Fibroblast of upper back skin (primary cell): ENCODE measurements around the gene MAFB.
A peak's percentile ranks its signal among the peaks of the same experiment; 100 is the strongest.
"Not testable (repeated sequence)": the region's sequence is repeated elsewhere in the genome, so short reads cannot be mapped to it uniquely, and the experiment has no call there.

Source experiments
- DNase-seq: peaks from one replicate; pipeline ENCODE4 v3.0.0-alpha.2; 2013

Gene MAFB

DNA sequence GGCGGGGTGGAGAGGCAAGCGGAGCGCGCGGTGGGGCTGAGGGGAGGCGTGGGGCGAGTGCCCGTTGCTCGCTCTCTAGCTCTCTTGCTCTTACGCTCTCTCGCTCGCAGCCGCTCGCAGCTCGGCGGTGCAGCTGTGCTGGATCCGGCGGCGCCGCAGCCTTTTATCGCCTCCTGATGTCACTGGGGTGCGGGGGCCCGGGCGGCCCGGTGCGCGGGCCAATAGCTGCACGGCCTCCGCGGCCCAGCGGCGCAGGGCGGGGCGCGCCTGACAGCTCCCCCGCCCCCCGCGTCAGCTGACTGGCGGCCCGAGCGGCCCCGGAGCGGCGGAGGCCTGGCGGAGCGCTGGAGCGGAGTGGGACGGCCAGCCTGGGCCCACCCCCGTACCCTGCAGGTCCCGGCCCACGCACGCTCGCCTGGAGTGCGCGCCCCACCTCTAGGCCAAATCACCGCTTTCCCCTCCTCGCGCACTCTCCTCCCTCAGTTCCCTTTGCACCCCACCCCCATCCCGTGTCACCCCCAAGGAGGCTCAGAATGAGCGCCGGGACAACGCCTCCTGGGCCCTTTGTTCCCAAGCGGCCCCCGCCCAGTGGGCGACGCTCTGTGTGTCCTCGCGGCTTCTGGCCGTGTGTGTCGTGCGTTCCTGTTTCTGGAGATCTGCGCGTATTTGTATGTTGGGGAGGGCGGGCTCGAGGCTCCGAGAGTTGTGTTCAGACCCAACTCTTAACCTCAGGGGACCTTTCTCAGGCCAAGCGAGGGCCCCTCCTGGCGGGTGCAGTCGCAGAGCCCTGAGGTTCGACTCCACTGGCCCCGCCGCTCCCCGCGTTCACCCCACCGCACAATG is at the start of gene MAFB:
TSS of gene MAFB (minus strand) at position 137 of the 843 bp plus-strand sequence. CDS start 386 bp downstream, outside the sequence.
- peak; percentile 89 for DNase-seq

DNA sequence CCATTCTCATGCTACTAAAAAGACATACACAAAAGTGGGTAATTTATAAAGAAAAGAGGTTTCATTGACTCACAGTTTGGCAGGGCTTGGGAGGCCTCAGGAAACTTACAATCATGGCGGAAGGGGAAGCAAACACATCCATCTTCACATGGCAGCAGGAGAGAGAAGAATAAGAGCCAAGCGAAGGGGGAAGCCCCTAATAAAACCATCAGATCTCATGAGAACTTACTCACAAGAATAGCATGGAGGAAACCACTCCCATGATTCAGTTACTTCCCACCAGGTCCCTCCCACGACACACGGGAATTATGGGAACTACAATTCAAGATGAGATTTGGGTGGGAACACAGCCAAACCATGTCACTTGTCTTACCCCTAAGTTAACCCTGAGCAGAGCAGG is 47.4 kb upstream of the MAFB start:
- DNase-seq: not testable (repeated sequence)

DNA sequence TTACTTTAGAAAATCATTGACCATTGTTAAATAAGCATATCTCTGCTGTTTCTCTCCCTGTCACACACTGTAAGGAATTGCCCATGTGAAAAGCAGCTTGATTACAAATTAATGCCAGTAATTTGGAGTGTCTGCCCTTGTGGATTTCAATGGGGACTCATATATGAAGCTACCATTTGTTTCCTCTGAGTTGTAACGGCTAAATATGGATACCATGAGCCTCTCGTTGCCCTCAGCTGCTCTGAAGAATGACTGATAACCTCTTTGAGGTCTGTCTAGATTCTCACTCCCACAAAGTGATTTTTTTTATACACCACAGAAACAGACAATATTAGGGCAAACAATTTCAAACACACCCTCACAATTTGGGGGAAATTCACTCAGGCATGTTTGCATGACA is 40.0 kb upstream of the MAFB start:
- no peak for DNase-seq

DNA sequence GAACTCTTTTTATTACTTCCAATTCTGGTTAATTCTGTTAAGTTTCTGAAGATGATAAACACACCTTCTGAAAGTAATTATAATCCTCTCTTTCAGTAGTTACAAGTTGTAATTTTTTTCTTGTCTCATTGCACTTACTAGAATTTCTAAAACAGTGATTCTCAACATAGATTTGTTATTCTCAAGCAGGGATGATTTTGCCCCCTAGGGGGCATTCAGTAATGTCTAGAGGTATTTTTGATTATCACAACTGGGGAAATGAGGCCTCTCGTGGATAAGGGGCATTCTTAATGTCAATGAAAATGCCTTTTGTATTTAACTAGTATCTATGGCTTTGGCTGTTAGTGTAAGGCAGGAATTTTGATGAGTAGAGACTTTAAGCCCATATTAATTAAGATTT is 39.4 kb upstream of the MAFB start:
- no peak for DNase-seq

DNA sequence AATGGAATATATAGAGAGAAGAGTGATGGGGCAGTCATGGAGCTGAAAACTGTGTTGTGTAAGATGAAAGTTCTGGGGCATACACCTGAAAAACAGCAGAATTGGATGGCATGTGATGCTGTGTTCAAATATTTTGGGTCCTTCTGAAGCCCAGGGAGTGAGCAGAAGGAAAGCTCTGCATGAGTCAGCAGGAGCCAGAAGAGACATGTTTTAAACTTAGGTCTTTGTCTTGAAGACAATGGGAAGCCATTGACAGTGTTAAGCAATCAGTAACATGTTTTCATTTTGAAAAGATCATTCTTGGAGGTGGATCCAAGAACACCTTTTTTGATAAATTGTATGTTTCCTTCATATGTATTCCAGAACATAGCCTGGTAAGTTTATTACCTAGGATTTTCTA is 38.9 kb upstream of the MAFB start:
- no peak for DNase-seq

DNA sequence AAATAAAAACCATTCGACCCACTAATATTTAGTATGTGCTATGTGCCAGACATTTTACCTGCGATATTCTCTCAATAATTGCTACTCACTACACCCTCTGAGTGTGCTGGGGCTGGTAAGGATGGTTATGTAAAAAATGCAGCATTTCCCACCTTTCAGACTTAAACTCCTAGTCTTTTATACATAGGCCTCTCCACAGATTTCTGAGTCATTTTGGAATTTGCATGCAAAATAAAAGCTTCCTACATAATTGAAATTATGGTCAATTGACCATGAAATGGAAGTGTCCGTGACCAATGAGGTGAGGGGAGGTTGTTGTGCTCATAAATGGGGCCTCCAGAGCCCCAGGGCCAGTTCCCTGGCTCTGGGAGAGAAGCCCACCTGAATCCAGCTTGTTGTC is 37.7 kb upstream of the MAFB start:
- DNase-seq: no peak

- DNase-seq: no peak
Observed at GRCh38 chr20:40724566-40724965, 35.5 kb upstream of the MAFB start.

GRCh38 chr20:40720826-40721225 is 31.8 kb upstream of the MAFB start:
- no peak for DNase-seq

- DNase-seq: no peak
Observed at GRCh38 chr20:40720099-40720498, 31.1 kb upstream of the MAFB start.

DNA sequence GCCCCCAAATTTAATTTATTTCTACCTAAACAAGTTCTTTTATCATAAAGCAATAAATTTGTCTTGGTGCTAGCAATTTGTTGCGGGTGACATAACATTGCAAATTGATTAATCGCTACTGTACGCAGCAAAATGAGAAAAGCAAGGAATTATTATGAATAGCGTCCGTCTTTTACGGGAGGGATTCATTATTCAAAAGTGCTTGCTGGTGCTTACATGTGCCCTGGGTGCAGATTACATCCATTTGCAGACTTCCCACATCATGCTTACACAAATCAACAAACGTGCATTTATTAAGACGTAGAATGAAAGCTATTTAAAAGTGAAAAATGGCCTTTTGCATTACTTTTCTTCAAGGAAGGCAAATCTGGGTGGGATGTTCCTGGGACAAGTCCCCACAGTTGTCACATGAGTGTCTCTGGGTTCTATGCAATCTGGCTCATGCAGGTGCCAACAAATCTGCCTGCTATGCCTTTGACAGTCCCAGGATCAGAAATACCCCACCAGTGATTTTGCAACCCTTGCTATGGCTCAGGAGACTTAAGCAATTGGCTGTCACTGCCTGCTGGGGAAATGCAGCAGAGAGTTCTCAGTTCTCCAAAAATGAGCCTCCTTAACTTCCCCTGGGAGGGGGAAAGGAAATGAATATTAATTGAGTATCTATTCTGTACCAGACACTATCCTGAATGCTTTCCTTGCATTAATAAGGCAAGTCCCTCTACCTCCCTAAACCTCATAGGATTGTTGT is 30.1 kb upstream of the MAFB start:
- no peak for DNase-seq

- DNase-seq: no peak
Observed at GRCh38 chr20:40718214-40718977, 29.4 kb upstream of the MAFB start.

- no peak for DNase-seq
Observed at GRCh38 chr20:40717343-40717865, 28.4 kb upstream of the MAFB start.

- DNase-seq: no peak
Observed at GRCh38 chr20:40715491-40715890, 26.5 kb upstream of the MAFB start.

GRCh38 chr20:40714916-40715315 is 25.9 kb upstream of the MAFB start:
- DNase-seq: no peak

- DNase-seq: no peak
Observed at GRCh38 chr20:40714109-40714508, 25.1 kb upstream of the MAFB start.

DNA sequence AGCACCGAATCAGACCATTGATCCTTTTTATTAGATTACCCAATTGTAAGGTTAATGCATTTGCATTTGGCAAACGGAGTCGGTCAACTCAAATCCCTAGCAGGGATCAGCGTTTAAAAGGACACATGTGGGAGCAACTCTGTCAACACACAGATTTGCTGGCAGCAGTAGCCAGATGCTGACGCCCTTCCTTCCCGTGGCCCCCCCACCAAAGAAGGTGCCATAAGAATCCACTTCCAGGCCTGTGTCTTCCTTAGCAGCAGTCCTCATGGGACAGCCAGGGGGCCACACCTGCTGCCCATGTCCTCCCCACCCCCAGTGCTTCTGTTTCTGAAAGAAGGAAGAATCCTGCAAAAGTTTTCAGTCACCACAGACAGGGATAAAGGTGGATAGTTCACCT is 24.5 kb upstream of the MAFB start:
- no peak for DNase-seq

GRCh38 chr20:40711079-40711478 is 22.0 kb upstream of the MAFB start:
- no peak for DNase-seq

DNA sequence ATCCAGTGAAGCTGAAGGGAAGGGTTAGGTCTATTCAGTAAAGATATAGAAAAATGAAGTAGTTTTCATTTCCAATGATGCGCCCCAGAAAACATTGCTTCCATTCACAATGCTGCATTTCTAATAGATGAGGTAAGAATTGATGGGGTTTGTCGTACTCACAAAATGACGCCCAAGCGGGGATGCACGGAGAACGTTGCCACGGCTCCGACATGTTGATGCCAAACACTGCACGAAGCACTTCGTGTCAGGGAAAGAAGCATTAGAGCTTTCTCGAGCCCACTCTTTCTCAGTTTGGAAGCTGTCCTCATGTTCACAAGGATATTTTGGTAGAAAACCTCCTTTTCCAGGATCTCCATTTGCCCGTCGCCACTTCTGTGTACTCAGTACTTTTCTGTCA is 21.6 kb upstream of the MAFB start:
- no peak for DNase-seq

- no peak for DNase-seq
Observed at GRCh38 chr20:40706977-40707582, 18.0 kb upstream of the MAFB start.

- no peak for DNase-seq
Observed at GRCh38 chr20:40705413-40705812, 16.4 kb upstream of the MAFB start.

GRCh38 chr20:40704828-40705227 is 15.8 kb upstream of the MAFB start:
- no peak for DNase-seq

DNA sequence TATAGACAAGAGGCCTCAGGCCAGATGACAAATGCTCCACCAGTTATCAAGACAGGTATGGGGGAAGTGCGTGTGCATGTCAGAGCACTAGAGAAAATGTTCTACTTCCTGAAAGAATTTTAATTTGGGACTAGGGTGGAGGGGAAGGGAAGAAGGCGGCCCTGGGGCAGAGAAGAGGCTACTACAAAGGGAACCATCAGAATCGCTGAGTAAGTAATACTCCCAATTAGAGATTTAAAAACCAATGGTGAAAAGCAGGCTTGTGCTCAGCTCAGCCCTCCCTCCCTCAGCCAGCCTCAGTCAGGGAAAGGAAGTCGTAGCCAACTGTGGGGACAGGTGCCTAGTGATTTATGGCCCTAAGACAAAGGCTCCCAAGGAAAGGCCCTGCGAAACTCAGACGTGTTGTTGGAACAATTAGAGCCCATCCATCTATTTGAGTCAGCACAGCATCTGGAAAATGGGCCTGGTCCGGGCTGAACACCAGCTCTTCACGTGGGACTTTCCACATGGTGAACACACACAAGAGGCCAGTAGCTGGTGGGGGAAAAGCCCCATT is 15.0 kb upstream of the MAFB start:
- DNase-seq: no peak

DNA sequence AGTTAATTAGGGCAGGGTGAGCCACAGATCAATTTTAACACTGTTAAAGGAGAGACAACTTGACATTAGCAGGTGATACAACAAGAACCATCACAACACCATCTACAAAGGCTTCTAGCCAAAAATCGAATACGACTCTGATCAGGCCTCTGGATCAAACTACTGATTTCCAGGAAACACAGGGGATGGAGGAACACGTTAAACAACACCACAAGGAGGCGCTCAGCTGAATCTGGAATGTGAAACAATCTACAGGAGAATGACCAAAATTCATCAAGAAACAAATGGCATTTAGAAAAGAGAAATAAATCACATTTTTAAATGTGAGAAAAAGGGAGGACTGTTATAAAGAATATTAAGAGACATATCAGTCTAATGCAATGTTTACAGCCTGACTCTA is 13.5 kb upstream of the MAFB start:
- no peak for DNase-seq
